HEK293 (cell line): ENCODE data around the gene RAB3C.

Experiments used
- ZFHX2 ChIP-seq: fragments of 450-650 bp; formaldehyde crosslinking; conservative IDR thresholded peaks from 2 replicates; pipeline ENCODE4 v1.5.1; 2016; ENCODE audit warnings: missing biosample characterization, missing genetic modification characterization
- ZNF274 ChIP-seq, 2 experiments: fragments of 200-500 bp in 1 of 2; fragments of 450-650 bp in 1 of 2; sonication (Bioruptor generic) in 1 of 2; formaldehyde crosslinking in 1 of 2; IDR thresholded peaks; 2 replicates each; pipeline versions ENCODE4 v1.5.1 to v1.6.1; 2014 to 2016; ENCODE audit warnings: borderline replicate concordance in 1 of 2, inconsistent platforms in 1 of 2, low read length in 1 of 2, missing biosample characterization in 1 of 2, missing genetic modification characterization in 1 of 2
- ZNF302 ChIP-seq: fragments of 450-650 bp; formaldehyde crosslinking; IDR thresholded peaks from 2 replicates; pipeline ENCODE4 v1.5.1; 2016; ENCODE audit warnings: missing biosample characterization, missing genetic modification characterization, low read depth
- ZNF416 ChIP-seq: fragments of 450-650 bp; formaldehyde crosslinking; IDR thresholded peaks from 2 replicates; pipeline ENCODE4 v1.5.1; 2016; ENCODE audit warnings: missing biosample characterization, missing genetic modification characterization
- ZSCAN16 ChIP-seq: fragments of 450-650 bp; formaldehyde crosslinking; IDR thresholded peaks from 2 replicates; pipeline ENCODE4 v1.5.1; 2016; ENCODE audit warnings: missing biosample characterization, missing genetic modification characterization
- TF ChIP-seq, protein P1 (sequence below): fragments of 450-650 bp; formaldehyde crosslinking; IDR thresholded peaks from 2 replicates; pipeline ENCODE4 v1.5.1; 2016; ENCODE audit warnings: missing biosample characterization, missing genetic modification characterization

- TF ChIP-seq, protein P1, sequence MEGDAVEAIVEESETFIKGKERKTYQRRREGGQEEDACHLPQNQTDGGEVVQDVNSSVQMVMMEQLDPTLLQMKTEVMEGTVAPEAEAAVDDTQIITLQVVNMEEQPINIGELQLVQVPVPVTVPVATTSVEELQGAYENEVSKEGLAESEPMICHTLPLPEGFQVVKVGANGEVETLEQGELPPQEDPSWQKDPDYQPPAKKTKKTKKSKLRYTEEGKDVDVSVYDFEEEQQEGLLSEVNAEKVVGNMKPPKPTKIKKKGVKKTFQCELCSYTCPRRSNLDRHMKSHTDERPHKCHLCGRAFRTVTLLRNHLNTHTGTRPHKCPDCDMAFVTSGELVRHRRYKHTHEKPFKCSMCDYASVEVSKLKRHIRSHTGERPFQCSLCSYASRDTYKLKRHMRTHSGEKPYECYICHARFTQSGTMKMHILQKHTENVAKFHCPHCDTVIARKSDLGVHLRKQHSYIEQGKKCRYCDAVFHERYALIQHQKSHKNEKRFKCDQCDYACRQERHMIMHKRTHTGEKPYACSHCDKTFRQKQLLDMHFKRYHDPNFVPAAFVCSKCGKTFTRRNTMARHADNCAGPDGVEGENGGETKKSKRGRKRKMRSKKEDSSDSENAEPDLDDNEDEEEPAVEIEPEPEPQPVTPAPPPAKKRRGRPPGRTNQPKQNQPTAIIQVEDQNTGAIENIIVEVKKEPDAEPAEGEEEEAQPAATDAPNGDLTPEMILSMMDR (tag by site-specific recombination): no peak
- TF ChIP-seq ZNF416 (tag by site-specific recombination) (no peak), ZNF274 (IDR thresholded peaks at IDR 0.05; ENCODE audit: low read length) (no peak), ZNF274 (tag by site-specific recombination; IDR thresholded peaks at IDR 0.05; ENCODE audit: borderline replicate concordance) (no peak), ZNF302 (tag by site-specific recombination) (no peak), ZSCAN16 (tag by site-specific recombination) (no peak), ZFHX2 (tag by site-specific recombination) (no peak)
Measured at GRCh38 chr5:58649716-58650115, 66.8 kb downstream of the RAB3C start.
